GM12864 (cell line): ENCODE measurements around the gene ARFGAP2.

ENCODE experiments used
- DNase-seq: peaks from one replicate; pipeline ENCODE4 v3.0.0-alpha.2; 2011; ENCODE audit warnings: low read depth
- H3K4me3 ChIP-seq: 2 replicates; pipeline ENCODE4 v1.5.1; 2011; ENCODE audit warnings: mild to moderate bottlenecking, low read depth, low read length, control low read depth
- TF ChIP-seq, protein P1 (sequence below): IDR thresholded peaks from 2 replicates; pipeline ENCODE4 v1.5.1; 2011; ENCODE audit warnings: low read depth, mild to moderate bottlenecking, moderate library complexity, low read length, control low read depth, inconsistent platforms; ENCODE audit errors: missing control alignments

ARFGAP2 gene

DNA sequence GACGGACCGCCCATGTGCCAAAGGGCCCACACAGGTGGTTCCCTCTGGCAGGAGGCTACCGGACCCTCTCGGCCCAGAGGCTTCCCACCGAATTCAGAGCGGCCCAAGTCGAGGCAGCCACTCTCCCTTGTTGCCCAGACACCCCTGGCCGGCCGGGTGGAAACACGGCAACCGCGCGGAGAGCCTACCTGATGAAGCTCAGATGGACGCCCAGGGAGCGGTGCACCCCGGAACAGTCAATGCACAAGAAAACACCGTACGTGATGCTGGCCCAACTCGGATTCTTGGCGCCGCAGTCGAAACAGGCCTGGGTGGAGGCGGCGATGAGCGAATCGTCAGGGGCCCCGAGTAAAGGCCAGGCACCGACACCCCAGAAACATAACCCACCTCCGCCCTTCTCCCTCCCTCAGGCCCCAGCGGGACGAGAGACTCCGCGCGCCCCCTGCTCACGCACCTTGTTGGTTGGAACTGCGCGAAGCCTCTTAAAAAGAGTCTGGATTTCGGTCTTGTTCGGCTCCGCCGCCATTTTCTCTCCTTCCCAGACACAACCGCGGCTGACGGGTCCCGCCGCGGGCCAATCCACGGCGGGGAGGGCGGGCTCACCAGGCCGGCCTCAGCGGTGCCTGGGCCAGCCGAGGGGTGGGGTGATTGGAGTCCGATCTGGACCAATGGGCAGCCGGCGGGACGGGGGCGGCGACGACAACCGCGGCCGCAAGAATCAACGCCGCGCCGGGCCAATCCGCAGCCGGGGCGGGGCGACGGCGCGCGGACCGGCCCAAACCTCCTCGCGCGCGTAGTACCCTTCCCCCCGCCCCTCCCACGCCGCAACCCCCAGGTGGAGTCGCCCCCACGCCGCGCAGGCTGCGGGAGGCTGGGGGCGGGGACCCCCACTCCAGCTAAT, at the start of gene ARFGAP2:
Gene ARFGAP2 (minus strand): TSS at position 552 of the 901 bp plus-strand sequence. CDS start 26 bp downstream, at position 526.
- DNase-seq, result peak; percentile 77
- H3K4me3 ChIP-seq, result peak within 1 kb of the TSS; percentile 94
- TF ChIP-seq, protein P1, sequence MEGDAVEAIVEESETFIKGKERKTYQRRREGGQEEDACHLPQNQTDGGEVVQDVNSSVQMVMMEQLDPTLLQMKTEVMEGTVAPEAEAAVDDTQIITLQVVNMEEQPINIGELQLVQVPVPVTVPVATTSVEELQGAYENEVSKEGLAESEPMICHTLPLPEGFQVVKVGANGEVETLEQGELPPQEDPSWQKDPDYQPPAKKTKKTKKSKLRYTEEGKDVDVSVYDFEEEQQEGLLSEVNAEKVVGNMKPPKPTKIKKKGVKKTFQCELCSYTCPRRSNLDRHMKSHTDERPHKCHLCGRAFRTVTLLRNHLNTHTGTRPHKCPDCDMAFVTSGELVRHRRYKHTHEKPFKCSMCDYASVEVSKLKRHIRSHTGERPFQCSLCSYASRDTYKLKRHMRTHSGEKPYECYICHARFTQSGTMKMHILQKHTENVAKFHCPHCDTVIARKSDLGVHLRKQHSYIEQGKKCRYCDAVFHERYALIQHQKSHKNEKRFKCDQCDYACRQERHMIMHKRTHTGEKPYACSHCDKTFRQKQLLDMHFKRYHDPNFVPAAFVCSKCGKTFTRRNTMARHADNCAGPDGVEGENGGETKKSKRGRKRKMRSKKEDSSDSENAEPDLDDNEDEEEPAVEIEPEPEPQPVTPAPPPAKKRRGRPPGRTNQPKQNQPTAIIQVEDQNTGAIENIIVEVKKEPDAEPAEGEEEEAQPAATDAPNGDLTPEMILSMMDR, result no peak

DNA sequence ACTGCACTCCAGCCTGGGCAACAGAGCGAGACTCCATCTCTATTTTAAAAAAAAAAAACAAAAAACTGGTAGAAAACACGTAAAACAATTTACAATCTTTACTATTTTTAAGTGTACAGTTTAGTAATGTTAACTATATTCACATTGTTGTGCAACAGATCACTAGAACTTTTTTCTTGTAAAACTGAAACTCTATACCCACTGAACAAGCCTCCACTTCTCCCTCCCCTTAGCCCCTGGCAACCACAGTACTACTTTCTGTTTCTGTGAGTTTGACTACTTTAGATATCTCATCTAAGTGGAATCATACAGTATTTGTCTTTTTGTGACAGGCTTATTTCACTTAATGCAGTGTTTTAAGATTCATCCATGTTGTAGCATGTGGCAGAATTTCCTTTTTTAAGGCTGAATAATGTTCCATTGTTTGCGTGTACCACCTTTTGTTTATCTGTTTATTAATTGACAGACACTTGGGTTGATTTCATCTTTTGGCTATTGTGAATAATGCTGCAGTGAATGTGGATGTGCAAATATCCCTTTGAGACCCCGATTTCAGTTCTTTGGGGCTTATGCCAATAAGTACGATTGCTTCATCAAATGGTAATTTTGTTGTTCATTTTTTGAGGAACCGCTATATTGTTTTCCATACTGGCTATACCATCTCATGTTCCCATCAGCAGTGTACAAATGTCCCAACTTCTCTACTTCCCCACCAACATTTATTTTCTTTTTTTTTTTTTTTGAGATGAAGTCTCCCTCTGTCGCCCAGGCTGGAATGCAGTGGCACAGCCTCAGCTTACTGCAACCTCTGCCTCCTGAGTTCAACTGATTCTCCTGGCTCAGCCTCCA, 49.1 kb upstream of the ARFGAP2 start:
- no peak for DNase-seq
- TF ChIP-seq, protein P1, result no peak
- H3K4me3 ChIP-seq, result no peak overlapping the region

DNA sequence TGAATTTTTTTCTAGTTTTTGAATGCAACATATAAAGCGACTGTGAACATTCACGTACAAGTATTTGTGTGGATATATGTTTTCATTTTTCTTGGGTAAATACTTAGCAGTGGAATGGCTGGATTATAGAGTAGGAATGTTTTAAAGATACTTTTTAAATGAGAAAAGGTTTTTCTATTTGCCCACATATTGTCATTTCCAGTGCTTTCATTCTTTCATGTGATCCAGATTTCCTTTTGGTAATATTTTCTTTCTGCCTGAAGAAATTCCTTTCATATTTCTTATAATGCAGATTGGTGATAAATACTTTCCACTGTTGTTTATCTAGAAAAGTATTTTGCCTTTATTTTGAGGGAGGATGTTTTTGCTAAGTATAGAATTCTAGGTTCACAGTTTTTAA, 46.0 kb upstream of the ARFGAP2 start:
- TF ChIP-seq, protein P1, result no peak
- no peak for DNase-seq
- H3K4me3 ChIP-seq, result no peak overlapping the region

DNA sequence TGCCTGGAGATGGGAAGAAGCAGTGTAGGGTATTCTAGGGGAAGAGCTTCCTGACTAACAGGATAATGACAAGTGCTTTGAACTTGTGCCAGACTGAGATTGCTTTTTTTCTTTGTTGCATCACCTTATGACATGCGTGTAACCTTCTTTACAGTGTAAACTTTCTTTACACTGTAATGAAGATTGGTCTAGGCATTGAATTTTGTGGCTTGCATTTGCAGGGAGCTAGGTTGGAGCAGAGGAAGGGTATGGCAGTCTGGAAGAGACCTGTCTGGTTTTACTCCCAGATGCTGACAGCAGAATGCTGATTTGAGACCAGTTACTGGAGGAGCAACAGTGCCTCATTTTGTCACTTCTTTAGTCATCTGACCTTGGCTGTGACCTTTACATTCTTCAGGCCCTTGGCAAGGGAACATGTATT, 43.7 kb upstream of the ARFGAP2 start:
- DNase-seq, result no peak
- TF ChIP-seq, protein P1, result no peak

DNA sequence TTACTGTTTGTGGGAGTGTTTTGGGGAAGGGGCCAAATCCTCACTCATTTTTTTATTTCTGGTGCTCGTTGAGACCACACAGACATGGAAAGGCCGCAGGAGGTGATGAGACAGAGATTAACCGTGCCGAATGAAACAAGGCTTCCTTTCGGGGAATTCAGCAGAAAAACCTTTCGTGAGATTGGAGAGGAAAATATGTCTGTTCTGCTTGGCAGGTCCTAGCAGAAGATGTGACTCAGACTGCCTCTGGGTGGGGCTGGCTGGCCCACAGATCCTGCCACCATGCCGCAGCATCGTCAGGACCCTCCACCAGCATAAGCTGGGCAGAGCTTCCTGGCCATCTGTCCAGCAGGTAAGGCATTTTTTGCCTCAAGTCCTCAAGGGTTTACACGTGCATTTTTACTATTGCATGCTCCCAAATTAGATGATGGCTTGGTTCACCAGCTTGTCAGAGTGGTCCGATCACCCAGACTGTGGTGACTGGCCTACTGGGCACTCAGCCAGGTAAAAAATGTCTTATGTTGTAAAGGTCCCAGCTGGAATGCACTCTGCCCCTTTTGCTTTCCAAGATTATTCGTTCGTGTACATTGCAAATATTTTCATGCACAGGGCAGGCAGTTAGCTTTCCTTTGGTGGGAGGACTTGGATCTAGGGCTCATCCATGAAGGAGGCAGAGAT, 39.6 kb upstream of the ARFGAP2 start:
- DNase-seq, result peak; percentile 21
- TF ChIP-seq, protein P1, result peak; percentile 1
- H3K4me3 ChIP-seq, result peak overlapping the region; percentile 59

More for the DNA sequence above, 43.7 kb upstream of the ARFGAP2 start:
- H3K4me3 ChIP-seq, result no peak overlapping the region

DNA sequence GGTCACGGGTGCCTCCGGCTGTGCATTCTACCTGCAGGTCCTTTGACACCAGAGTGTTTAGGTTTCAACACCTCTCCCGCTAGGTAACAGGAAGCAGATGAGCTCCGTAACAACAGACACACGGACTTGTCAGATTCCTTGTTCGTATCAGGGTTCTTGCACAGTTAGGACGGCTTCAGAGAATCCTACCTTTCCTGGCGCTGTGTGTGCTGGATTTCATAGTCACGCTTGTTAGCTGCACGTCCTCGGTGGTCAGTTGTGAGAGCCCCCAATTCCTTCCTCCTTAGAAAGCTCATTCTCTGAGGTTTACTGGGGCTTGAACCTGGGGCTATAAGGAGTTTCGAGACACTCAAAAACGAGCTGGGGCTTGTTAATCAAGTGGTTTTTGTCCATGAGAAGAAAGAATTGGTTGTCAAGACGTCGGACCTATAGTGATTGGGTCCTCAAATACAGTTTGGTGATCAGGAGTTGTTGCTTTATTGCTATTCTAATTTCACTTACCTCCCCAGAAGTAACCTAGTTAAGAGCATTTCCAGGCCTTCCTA, 38.8 kb upstream of the ARFGAP2 start:
- TF ChIP-seq, protein P1, result no peak
- peak overlapping the region; percentile 59 for H3K4me3 ChIP-seq
- peak; percentile 30 for DNase-seq
